DMS153 treated with DMSO at 0.1 percent for 48 hours (cell line): ENCODE results near the gene SHISA6.
"Not testable (repeated sequence)": the region's sequence is repeated elsewhere in the genome, so short reads cannot be mapped to it uniquely, and the experiment has no call there.

Experiments used
- DNase-seq: peaks from one replicate; lab custom pipeline; 2025; ENCODE audit not compliant: unreplicated experiment; lab: John Stamatoyannopoulos, UW

SHISA6 gene

GRCh38 chr17:11301874-11302273 is 60.9 kb downstream of the SHISA6 start:
- DNase-seq, result not testable (repeated sequence)

DNA sequence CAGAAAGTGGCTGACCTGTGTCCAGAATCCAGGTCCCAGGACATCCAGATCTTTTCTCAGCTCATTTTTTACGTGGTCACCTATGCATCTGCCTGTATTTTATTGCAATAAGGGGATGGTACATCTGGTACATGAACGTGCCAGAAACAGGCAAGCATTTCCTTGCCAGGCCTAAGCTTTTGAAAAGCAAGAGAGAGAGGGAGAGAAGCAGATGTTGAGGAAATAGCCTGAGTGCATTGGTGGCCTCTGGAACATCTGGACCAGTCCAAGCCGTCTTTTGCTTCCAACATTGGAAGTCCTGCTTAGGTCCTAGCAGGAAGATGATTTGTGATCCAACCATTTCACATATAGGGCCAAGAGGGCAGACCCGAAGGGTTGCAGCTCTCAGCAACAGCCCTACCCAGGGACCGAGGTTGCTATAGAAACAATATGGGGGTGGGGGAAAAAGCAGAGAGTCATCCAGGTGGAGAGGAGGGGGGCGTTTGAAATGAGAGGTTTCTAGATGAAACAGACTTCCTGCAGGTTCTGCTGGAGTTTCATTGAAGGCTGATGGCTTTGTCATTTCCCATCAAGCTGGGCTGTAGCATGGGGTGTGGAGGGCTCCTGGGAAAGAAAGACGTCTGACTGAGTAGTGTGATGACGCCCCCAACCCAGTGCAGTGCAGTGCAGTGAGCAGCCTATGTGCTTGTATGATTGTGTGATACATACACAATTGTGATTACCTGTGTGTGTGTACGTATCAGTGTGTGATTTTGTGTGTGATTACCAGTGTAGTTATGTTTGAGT is 61.6 kb downstream of the SHISA6 start:
- DNase-seq, result no peak

- no peak for DNase-seq
Measured at GRCh38 chr17:11303773-11304394, 62.9 kb downstream of the SHISA6 start.

DNA sequence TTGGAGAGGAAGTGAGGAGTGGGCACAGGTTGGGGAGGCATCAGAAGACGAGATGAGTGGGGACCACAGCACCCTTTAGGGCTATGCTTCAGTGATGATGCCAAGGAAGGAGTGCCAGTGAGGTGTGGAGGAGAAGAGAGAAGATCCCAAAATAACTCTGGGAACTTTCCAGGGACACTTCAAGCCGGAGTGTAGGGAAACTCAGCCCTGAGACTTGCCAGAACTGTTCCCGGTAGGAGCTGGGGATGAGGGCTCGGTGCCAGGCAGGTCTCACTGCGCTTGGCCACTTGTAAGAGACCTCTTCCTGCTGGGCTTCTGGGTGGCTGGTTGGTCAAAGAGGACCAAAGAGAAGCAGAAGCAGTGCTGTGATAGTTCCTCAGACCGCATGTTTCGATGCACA is 63.6 kb downstream of the SHISA6 start:
- DNase-seq, result no peak

DNA sequence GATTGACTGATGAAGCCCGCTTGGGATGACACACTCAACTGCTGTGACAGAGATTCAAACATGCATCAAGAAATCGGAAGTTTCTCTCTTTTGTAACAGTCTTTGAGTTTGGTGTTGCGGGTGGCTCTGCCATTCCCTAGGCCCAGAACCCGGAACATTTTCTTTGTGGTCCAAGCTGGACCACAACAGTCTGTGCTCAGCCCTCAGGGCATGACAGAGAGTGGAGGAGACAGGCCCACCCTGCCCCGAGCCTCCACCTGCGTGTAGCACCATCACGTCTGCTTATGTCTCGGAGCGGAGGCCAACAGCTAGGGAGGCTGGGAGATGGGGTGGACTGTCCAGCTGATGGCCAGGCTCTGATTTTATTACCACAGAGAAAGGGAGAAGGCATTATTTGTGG is 64.5 kb downstream of the SHISA6 start:
- no peak for DNase-seq

GRCh38 chr17:11308531-11308930 is 67.5 kb downstream of the SHISA6 start:
- no peak for DNase-seq

- DNase-seq, result no peak
Measured at GRCh38 chr17:11309033-11309432, 68.0 kb downstream of the SHISA6 start.

DNA sequence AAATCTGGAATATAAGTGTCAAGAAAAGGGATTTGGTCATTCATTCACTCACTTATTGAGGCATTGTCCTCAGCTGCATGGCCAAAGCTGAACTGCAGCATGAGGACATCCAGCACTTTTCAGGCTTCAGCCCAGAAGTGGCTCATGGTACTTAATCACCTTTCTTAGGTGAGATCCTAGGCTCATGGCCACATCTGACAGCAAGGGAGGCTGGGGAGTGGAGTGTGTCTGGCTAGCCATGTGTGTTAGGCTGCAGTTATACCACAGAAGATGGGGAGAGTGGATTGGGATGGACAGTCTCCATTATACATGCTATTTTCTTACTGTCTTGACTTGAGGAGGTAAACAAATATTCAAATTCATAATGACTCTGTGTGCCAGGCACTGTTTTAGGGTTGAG is 68.8 kb downstream of the SHISA6 start:
- no peak for DNase-seq

- DNase-seq, result not testable (repeated sequence)
Measured at GRCh38 chr17:11316451-11316850, 75.4 kb downstream of the SHISA6 start.

- no peak for DNase-seq
Measured at GRCh38 chr17:11318207-11318606, 77.2 kb downstream of the SHISA6 start.

GRCh38 chr17:11319894-11320293 is 78.9 kb downstream of the SHISA6 start:
- DNase-seq, result no peak

GRCh38 chr17:11324021-11324420 is 83.0 kb downstream of the SHISA6 start:
- DNase-seq, result no peak

GRCh38 chr17:11324846-11325420 is 83.9 kb downstream of the SHISA6 start:
- no peak for DNase-seq

- no peak for DNase-seq
Measured at GRCh38 chr17:11326492-11326891, 85.5 kb downstream of the SHISA6 start.

DNA sequence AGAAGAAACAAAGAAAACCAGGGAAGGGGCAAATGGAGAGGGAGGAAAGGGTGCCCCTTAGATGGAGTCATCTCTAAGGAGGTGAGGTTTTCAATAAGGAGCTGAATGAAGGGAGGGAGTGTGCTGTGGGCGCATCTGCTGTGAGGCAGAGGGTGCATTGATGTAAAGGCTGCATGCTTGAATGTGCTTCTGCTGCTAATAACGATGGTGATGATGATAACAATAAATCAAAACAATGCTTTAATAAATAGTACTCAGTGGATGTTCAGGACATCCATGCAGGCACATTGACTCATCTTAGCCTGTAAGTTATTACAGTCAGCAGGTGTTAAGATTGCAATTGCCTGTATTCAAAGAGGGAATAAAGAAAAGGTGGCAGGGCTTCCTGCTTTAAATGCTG is 87.8 kb downstream of the SHISA6 start:
- DNase-seq, result no peak

DNA sequence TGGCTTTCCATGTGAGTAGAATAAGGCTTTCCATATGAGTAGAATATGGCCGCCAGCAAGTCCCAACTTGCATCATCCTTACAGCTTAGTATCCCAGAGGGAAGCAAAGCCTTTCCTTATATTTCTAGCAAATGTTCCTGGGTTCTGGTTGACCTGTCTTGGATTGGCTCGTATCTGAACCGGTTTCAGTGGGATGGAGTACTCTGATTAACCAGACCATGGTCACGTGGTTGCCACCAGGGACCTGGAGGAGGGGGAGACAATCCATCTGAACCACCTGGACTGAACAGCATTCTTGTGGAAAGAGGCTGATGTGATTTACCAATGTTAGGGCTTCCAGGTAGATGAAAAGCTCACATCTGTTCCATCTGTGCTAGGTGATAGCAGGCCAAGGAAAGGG is 89.0 kb downstream of the SHISA6 start:
- no peak for DNase-seq

DNA sequence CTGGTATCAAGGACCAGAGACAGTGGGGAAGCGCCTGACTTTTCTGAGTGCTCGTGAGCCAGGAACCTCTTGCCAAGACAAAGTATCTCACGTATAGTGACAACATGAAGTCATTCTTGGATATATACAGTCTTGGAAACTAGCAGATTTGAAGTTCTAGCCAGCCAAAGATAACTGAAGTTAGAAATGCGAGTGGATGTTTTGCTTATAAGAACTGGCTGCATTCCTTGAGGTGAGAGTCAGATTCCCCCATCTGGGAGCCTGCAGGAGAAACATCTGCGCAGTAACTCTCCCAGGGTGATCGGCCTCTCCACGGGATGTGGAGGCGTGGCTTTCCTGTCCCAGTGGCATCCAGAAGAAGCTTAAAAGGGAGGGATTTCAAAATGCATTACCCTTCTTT is 89.8 kb downstream of the SHISA6 start:
- no peak for DNase-seq

GRCh38 chr17:11331547-11332513 is 90.8 kb downstream of the SHISA6 start:
- DNase-seq, result no peak

DNA sequence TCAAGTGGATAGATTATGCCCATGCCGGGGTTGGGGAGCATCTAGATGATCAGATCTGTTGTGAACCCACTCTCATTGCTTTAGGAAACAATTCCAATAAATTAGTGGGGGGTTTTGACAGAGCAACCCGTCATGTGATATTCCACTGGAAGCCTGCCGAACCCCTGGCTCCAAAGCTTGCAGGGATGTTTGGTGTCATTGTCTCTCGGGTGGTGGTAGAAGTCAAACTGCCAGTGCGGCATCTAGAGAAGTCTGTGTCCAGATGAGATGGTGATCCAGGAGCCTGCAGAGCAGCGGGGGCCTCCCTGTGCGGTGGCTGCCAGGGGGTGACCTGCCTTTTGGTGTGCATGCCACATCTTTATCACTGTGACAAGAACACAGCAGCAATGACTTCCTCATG is 91.7 kb downstream of the SHISA6 start:
- DNase-seq, result no peak

- DNase-seq, result no peak
Measured at GRCh38 chr17:11334493-11334892, 93.5 kb downstream of the SHISA6 start.

DNA sequence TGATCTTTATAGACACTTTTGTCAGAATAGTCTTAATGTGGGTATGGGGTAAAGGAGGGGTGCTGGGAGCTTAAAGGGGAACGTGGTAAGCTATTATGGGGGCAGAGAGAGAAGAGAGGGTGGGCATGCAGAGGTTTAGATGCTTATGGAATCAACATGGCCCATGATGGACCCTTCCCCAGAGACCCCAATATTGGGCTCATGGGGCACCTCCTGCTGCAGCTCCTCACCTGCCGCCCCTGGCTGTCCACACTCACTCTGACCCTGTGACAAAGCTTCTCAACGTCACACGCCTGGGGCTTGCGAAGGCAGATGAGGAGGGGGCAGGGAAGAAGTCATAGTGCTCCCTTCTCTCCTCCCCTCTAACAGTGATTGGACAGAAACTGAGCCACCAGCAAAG is 95.3 kb downstream of the SHISA6 start:
- DNase-seq, result no peak
